ENCODE data around the gene PDIK1L. TPM values are rescaled to one million over a fixed set of nuclear protein-coding genes. Genes with fewer than 3 reads are reported as not detected.
A peak's percentile ranks its signal among the peaks of the same experiment; 100 is the strongest.

The PDIK1L gene
- 7.2 TPM for total RNA-seq (ENCODE audit: unreplicated experiment)
- long read RNA-seq, full-length matches to known transcripts, result 1 of 2 reads
- long read RNA-seq, partial matches to known transcripts, result 0 of 2 reads
- long read RNA-seq, other reads (novel, unspliced or antisense), result 1 of 2 reads

- peak within 1 kb of the TSS; percentile 93 for H3K4me3 Mint-ChIP-seq (ENCODE audit: unreplicated experiment)
Measured at GRCh38 chr1:26111530-26112406, at the start of gene PDIK1L. PDIK1L (plus strand) TSS chr1:26111824; CDS start chr1:26114309, 2,485 bp downstream.

GRCh38 chr1:26064553-26064952, 47.1 kb upstream of the PDIK1L start:
- Mint-ChIP-seq H3K4me3 (ENCODE audit: unreplicated experiment) (no peak overlapping the region), H3K36me3 (ENCODE audit: unreplicated experiment) (no peaks in the 10 kb centered on the region), H3K4me1 (ENCODE audit: low read depth, unreplicated experiment) (peaks cover 2% of the 10 kb centered on the region), H3K27ac (ENCODE audit: unreplicated experiment) (no peak overlapping the region), H3K9me3 (ENCODE audit: unreplicated experiment) (peaks cover 3% of the 10 kb centered on the region), H3K27me3 (ENCODE audit: unreplicated experiment) (peaks cover 7% of the 10 kb centered on the region)
- TF ChIP-seq CTCF (IDR thresholded peaks at IDR 0.05; ENCODE audit: partially characterized antibody, unreplicated experiment), result no peak
- no peak for DNase-seq

More at GRCh38 chr1:26111530-26112406, at the start of gene PDIK1L:
- DNase-seq, result peak; percentile 95
- Mint-ChIP-seq H3K27ac (ENCODE audit: unreplicated experiment) (peak within 1 kb of the TSS; percentile 91), H3K4me1 (ENCODE audit: low read depth, unreplicated experiment) (no peaks in the 10 kb centered on the region), H3K27me3 (ENCODE audit: unreplicated experiment) (peaks cover 11% of the 10 kb centered on the region), H3K36me3 (ENCODE audit: unreplicated experiment) (no peaks in the 10 kb centered on the region), H3K9me3 (ENCODE audit: unreplicated experiment) (peaks cover 8% of the 10 kb centered on the region)
- no peak for TF ChIP-seq CTCF (IDR thresholded peaks at IDR 0.05; ENCODE audit: partially characterized antibody, unreplicated experiment)

GRCh38 chr1:26066160-26066559, 45.5 kb upstream of the PDIK1L start:
- Mint-ChIP-seq H3K27ac (ENCODE audit: unreplicated experiment) (no peak overlapping the region), H3K9me3 (ENCODE audit: unreplicated experiment) (peaks cover 3% of the 10 kb centered on the region), H3K36me3 (ENCODE audit: unreplicated experiment) (no peaks in the 10 kb centered on the region), H3K4me3 (ENCODE audit: unreplicated experiment) (no peak overlapping the region), H3K4me1 (ENCODE audit: low read depth, unreplicated experiment) (peaks cover 2% of the 10 kb centered on the region), H3K27me3 (ENCODE audit: unreplicated experiment) (peaks cover 7% of the 10 kb centered on the region)
- no peak for DNase-seq
- no peak for TF ChIP-seq CTCF (IDR thresholded peaks at IDR 0.05; ENCODE audit: partially characterized antibody, unreplicated experiment)

- H3K27me3 Mint-ChIP-seq (ENCODE audit: unreplicated experiment), result peaks cover 7% of the 10 kb centered on the region
- no peak overlapping the region for H3K4me3 Mint-ChIP-seq (ENCODE audit: unreplicated experiment)
- peaks cover 3% of the 10 kb centered on the region for H3K9me3 Mint-ChIP-seq (ENCODE audit: unreplicated experiment)
- H3K27ac Mint-ChIP-seq (ENCODE audit: unreplicated experiment), result no peak overlapping the region
- TF ChIP-seq CTCF (IDR thresholded peaks at IDR 0.05; ENCODE audit: partially characterized antibody, unreplicated experiment), result no peak
- DNase-seq, result no peak
- H3K4me1 Mint-ChIP-seq (ENCODE audit: low read depth, unreplicated experiment), result peaks cover 2% of the 10 kb centered on the region
- H3K36me3 Mint-ChIP-seq (ENCODE audit: unreplicated experiment), result no peaks in the 10 kb centered on the region
Measured at GRCh38 chr1:26066857-26067256, 44.8 kb upstream of the PDIK1L start.

GRCh38 chr1:26067432-26067911, 44.2 kb upstream of the PDIK1L start, which contains the start of gene TRIM63:
TRIM63 (minus strand) TSS chr1:26067630; CDS start chr1:26067494, 136 bp downstream.
- Mint-ChIP-seq H3K27me3 (ENCODE audit: unreplicated experiment) (peaks cover 6% of the 10 kb centered on the region), H3K4me3 (ENCODE audit: unreplicated experiment) (no peak within 1 kb of the TSS), H3K27ac (ENCODE audit: unreplicated experiment) (no peak within 1 kb of the TSS), H3K36me3 (ENCODE audit: unreplicated experiment) (no peaks in the 10 kb centered on the region), H3K4me1 (ENCODE audit: low read depth, unreplicated experiment) (peaks cover 2% of the 10 kb centered on the region), H3K9me3 (ENCODE audit: unreplicated experiment) (peaks cover 3% of the 10 kb centered on the region)
- TF ChIP-seq CTCF (IDR thresholded peaks at IDR 0.05; ENCODE audit: partially characterized antibody, unreplicated experiment), result no peak
- DNase-seq, result no peak
